Activated CD8-positive, alpha-beta memory T cell treated with anti-CD3 and anti-CD28 coated beads, Interleukin-2, amount 50 U/mL, for 48 hours (primary cell): Measurements from ENCODE around the gene NYAP1.
"Not testable (repeated sequence)": the region's sequence is repeated elsewhere in the genome, so short reads cannot be mapped to it uniquely, and the experiment has no call there.

Experiments
- DNase-seq: peaks from one replicate; pipeline ENCODE4 v3.0.0-alpha.2; 2020

The NYAP1 gene

GRCh38 chr7:100483722-100484672 lies at the start of gene NYAP1:
Gene NYAP1, plus strand, starts transcription at chr7:100483927. Its CDS starts 1,385 bp downstream, at chr7:100485312.
- DNase-seq: no peak

- no peak for DNase-seq
These were observed 49.2 kb upstream of the NYAP1 start for GRCh38 chr7:100434297-100435144.

DNA sequence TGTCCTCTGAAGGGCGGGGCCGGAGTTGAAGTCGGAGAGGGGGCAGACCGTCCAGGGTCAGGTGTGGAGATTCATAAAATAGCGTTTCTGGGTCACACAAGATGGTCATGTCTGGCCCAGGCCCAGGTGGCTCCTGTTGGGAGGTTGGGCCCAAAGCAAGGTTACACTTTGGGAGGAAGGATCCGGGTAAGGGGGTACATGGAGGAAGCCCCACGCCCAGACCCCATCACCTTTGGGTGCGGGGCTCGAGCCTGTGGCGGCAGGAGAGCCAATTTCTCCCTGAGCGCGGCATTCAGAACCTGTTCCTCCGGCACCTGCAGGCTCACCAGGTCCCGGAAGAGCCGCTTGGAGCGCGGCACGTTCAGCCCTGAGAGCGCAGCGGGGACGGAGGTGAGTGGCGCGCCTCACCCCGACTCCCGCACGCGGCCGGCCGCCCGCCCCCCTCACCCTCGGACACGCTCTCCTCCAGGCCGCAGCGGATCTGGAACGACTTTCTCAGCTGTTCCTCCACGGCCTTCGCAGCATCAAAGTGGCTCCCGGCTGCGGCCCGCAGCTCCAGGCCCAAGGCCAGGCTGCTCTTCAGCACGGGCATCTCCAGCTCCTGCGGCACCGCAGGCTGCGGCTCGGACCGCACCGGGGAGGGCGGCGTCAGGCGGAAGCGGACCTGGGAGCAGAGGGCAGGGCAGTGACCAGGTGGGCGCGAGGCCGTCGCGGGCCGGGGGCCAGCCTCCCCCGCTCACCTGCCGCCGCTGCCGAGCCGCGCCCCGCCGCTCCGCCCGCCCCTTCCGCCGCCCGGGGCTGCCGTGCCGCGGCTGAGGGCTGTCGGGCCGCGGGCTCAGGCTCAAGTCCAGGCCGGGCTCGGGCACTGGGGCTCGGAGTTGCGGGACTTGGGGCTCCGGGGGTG lies 48.1 kb upstream of the NYAP1 start:
- peak; percentile 78 for DNase-seq

DNA sequence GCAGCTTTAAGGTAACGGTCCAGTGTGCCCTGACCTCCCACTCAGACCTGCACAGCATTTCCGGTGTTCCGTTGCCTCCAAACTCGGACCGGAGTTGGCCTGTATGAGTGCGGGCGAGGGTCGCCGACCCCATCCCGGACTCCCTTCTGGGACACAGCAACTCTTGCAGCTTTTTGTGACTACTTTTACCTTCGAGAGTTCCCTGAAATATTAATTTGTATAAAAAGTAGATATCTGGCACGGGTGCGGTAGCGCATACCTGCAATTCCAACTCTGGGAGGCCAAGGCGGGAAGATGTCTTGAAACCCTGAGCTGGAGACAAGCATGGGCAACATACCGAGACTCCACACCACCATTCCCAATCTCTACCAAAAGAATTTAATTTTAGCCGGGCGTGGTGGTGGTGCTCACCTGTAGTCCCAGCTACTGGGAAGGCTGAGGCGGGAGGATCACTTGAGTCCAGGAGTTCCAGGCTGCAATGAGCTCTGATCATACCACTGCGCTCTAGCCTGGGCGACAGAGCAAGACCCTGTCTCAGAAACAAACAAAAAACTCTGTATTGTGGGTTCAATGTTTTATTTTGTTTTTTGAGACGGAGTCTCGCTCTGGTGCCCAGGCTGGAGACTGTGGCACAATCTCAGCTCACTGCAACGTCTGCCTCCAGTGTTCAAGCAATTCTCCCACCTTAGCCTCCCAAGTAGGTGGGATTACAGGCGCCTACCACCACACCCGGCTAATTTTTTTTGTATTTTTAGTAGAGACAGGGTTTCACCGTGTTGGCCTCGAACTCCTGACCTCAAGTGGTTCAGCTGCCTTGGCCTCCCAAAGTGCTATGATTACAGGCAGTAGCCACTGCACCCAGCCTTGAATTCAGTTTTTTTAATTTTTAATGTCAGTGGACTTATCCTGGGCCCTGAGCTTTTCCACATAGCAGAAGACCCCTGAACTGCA lies 46.3 kb upstream of the NYAP1 start:
- DNase-seq: no peak

DNA sequence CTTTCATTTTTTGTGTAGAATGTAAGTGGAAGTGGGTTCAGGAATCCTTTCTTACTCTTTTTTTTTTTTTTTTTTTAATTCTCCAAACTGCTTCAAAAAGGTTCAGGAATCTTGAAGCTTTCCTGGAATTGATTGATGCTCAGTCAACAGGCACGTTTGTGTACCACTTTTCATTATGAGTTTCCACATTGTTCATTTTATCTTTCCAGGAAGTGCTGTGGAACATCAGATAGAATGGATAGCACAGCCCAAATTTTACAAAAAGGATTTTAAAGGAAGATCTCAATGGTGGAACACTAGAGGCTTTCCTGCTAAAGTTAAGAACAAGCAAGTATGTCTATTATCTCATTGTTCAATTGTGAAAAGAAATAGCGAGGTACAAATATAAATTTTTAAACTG lies 45.6 kb upstream of the NYAP1 start:
- DNase-seq: no peak

DNA sequence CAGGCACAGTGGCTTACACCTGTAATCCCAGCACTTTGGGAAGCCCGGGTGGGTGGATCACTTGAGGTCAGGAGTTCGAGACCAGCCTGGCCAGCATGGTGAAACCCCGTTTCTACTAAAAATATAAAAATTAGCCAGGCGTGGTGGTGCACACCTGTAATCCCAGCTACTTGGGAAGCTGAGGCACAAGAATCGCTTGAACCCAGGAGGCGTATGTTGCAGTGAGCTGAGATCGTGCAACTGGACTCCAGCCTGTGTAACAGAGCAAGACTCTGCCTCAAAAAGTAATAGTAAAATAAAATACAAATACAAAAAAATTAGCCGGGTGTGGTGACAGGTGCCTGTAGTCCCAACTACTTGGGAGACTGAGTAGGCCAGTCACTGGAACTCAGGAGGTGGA lies 45.0 kb upstream of the NYAP1 start:
- DNase-seq: peak; percentile 29

GRCh38 chr7:100439244-100439643 lies 44.5 kb upstream of the NYAP1 start:
- peak; percentile 25 for DNase-seq

DNA sequence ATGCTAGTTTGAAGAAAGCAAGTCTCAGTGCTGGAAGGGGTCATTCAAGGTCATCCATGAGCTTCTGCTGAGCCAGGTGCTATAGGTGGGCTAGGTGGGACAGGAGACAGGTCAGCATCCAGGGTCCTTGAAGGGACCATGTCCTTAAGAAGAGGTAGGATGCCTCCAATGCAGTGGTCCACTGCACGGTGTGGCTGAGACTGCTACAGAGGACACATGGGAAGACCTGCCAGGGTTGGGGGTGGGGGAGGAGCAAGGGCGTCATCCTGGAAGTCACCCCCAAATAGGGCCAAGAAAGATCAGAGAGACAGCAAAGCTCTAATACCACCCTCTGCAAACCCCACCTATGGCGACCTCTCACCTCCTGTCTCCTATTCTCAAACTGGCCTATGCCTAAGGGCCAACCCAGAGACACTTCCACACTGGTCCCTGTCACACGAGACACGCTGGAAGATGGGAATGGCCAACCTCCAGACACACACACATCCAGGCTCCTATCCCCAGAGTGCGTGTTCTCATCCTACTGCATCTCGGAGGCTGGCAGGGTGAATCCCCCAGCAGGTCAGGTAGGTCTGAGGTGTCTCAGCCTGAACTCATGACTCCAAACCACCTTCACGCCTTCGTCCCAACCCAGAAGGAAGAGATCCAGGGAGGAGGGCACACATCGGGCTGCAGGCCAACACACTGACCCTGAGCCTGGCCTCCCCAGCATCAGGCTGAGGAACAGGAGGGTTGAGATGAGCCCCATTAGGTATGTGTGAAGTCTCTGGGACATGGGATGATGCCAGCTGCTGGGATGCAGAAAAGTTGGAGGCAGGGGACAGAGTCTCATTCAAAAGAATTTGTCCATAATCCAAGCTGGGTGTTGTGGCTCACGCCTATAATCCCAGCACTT lies 41.8 kb upstream of the NYAP1 start:
- DNase-seq: no peak

DNA sequence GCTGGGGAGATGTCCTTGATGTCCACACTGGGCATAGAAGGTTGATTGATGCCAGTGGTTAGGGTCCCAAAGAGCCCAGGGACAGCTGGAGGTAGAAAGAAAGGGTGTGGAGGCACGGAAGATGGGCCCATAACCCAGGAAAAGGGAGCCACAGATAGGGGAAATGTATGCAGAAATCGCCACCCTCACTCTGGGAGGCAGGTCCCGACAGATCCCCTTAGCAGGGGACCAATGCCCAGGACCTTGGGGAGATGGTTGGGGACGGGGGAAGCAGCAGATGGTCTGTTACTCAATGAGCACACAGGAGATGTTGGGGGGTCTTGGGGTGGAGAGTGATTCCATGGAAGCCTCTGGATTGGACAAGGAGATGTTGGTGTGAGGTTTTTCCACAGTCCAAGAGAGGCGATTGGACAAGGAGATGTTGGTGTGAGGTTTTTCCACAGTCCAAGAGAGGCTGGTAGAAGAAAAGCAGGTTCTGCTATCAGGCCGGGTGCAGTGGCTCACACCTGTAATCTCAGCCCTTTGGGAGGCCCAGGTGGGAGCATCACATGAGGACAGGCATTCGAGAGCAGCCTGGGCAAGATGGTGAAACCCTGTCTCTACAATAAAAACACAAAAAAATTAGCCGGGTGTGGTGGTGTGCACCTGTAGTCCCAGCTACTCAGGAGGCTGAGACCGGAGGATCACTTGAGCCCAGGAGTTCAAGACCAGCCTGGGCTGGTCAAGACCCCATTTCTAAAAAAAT lies 40.5 kb upstream of the NYAP1 start:
- no peak for DNase-seq

DNA sequence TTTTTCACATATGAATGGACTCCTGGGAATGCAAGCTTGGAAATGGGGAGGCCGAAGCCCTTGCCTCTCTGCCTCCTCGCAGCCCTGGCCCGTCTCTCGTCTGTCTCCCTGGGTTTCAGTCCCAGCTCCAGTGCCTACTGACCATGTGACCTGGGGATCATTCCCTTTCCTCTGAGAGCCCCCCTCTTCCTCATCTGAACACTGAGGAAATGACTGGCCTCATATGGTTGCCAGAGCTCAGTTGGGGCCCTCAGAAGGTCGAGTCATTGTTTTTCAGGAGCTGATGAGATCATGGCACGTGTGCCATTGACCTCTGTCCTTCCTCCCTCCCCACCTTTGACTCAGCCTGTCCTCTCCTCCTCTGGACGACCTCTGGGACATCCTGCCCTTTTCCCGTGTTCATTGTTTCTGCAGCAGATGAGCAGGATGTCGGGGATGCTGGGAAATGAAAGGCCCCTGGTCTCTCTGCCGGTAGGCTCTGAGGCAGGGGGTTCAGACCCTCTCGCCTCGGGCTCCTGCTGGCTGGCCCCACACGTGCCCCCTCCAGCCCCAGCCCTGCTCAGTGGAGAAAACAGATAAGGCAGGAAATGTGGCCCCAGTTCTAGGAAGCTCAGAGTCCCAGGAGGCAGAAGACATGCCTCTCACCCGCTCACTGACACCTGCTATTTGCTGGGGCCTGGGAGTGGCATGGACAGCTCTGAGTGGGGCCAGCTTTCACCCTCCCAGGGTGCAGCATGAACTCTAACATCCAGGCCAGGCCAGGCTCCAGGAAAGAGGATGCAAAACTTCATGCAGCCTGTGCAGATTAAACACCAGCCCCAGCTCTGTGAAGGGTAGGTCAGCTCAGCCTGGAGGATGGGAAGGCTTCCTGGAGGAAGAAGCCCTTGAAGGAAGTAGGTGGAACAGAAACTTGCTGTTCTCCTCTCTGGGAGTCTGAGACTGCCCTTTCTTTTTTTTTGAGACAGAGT lies 39.1 kb upstream of the NYAP1 start:
- DNase-seq: no peak

DNA sequence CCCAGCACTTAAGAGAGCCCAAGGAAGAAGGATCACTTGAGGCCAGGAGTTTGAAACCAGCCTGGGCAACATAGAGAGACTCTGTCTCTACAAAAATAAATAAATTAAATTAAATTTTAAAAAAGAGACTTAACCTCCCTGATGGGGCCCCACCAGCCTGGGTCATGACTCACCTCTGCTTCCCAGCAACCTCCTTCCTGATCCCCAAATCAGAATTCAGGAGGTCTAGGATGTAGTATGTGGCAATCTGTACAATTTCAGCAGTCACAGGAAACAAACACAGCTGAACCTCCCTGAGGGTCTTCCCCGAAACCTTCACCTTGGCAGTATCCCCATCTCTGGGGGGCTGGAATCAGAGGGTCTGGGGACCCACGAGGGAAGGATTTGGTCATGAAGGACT lies 37.7 kb upstream of the NYAP1 start:
- no peak for DNase-seq

GRCh38 chr7:100447363-100447762 lies 36.4 kb upstream of the NYAP1 start:
- not testable (repeated sequence) for DNase-seq

DNA sequence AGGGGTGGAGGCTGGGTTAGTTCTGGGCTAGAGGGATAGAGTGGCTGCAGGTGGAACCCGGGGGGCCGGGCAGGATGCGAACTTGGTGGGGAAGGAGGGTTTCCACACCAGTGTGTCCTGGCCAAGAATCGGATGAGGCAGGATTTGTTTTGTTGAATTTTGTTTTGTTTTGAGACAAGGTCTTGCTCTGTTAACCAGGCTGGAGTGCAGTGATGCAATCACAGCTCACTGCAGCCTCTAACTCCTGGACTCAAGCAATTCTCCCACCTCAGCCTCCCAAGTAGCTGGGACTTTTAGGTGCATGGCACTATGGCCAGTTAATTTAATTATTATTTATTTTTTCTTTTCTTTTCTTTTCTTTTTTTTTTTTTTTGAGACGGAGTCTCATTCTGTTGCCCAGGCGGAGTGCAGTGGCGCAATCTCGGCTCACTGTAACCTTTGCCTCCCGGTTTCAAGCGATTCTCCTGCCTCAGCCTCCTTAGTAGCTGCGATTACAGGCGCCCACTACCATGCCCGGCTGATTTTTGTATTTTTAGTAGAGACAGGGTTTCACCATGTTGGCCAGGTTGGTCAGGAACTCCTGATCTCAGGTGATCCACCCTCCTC lies 34.4 kb upstream of the NYAP1 start:
- DNase-seq: no peak

GRCh38 chr7:100452513-100452912 lies 31.2 kb upstream of the NYAP1 start:
- DNase-seq: no peak

- DNase-seq: not testable (repeated sequence)
These were observed 29.9 kb upstream of the NYAP1 start for GRCh38 chr7:100453854-100454253.

- DNase-seq: no peak
These were observed 28.5 kb upstream of the NYAP1 start for GRCh38 chr7:100455206-100455605.

DNA sequence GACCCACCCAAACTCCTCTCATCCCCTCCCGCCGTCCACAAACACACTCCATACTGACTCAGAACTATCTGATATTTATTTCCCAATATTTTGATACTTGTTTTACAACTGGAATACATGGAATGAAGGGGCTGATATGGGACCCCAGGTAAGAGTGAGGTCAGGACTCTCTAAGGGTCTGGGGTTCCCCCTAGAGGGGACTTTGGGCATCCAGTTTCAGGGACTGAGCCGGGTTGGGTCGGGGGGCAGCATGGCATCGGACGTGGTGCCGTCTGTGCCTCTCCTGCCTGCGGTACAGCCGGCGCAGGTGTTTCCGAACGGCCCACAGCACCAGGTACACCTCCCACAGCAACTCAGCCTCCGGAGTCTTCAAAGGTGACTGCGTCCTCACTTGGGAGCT lies 27.2 kb upstream of the NYAP1 start:
- no peak for DNase-seq

DNA sequence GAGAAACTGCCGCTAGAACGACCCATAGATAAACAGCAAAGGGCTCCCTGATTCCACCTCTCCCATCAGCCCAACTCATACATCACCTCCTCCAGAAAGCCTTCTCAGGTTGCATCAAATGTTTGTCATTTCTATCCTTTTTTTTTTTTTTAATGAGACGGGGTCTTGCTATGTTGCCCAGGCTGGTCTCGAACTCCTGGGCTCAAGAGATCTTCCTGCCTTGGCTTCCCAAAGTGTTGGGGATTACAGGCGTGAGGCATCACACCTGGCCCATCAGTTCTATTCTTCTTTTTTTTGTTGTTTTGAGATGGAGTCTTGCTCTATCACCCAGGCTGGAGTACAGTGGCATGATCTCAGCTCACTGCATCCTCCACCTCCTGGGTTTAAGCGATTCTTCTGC lies 26.7 kb upstream of the NYAP1 start:
- no peak for DNase-seq
